GM12878 (cell line): ENCODE data around the gene NUB1. TPM values are rescaled to one million over a fixed set of nuclear protein-coding genes. Genes with fewer than 3 reads are reported as not detected.
A peak's percentile ranks its signal among the peaks of the same experiment; 100 is the strongest.

Experiments
- ASH2L ChIP-seq: fragments of 300-600, 200-600 bp; sonication (generic); IDR thresholded peaks from 2 replicates; pipeline ENCODE4 v1.6.1; 2017; ENCODE audit warnings: low read depth, mild to moderate bottlenecking, borderline replicate concordance
- ATF2 ChIP-seq: IDR thresholded peaks from 2 replicates; pipeline ENCODE4 v1.6.1; 2012; ENCODE audit warnings: low read length, inconsistent platforms
- ATF7 ChIP-seq: fragments of 450-650 bp; IDR thresholded peaks from 2 replicates; pipeline ENCODE4 v1.6.1; 2016; ENCODE audit warnings: low read depth, mild to moderate bottlenecking
- BHLHE40 ChIP-seq, 2 experiments: fragments of 450-650 bp in 1 of 2; IDR thresholded peaks; 2 replicates each; pipeline ENCODE4 v1.6.1; 2011 to 2017; ENCODE audit warnings: low read depth in 2 of 2, borderline replicate concordance in 1 of 2, improper control_type of control experiment in 1 of 2, low read length in 1 of 2, mild to moderate bottlenecking in 1 of 2
- CUX1 ChIP-seq: IDR thresholded peaks from 2 replicates; pipeline ENCODE4 v1.6.1; 2012; ENCODE audit warnings: improper control_type of control experiment, low read depth, low read length; ENCODE audit not compliant: insufficient replicate concordance
- E2F8 ChIP-seq: fragments of 450-650 bp; IDR thresholded peaks from 2 replicates; pipeline ENCODE4 v1.6.1; 2018; ENCODE audit warnings: mild to moderate bottlenecking, low read depth, moderate library complexity; ENCODE audit not compliant: partially characterized antibody
- ESRRA ChIP-seq: IDR thresholded peaks from 2 replicates; pipeline ENCODE4 v1.6.1; 2012; ENCODE audit warnings: mild to moderate bottlenecking, low read length, improper control_type of control experiment
- EZH2 ChIP-seq: IDR thresholded peaks from 2 replicates; pipeline ENCODE4 v1.6.1; 2012; ENCODE audit warnings: low read depth, mild to moderate bottlenecking, control low read depth, inconsistent platforms, low read length, borderline replicate concordance; ENCODE audit not compliant: control insufficient read depth
- HDAC6 ChIP-seq: fragments of 200-600 bp; sonication (generic); IDR thresholded peaks from one replicate; pipeline ENCODE4 v1.8.0; 2017; ENCODE audit warnings: antibody characterized with exemption; ENCODE audit not compliant: unreplicated experiment
- IRF4 ChIP-seq: IDR thresholded peaks from 2 replicates; pipeline ENCODE4 v1.6.1; 2011; ENCODE audit warnings: low read depth, low read length
- LARP7 ChIP-seq: fragments of 450-650 bp; IDR thresholded peaks from 2 replicates; pipeline ENCODE4 v1.6.1; 2017; ENCODE audit warnings: mild to moderate bottlenecking
- MAX ChIP-seq: IDR thresholded peaks from 2 replicates; pipeline ENCODE4 v1.6.1; 2012; ENCODE audit warnings: low read depth, low read length, improper control_type of control experiment
- NFIC ChIP-seq: IDR thresholded peaks from 2 replicates; pipeline ENCODE4 v1.6.1; 2012; ENCODE audit warnings: low read depth, mild to moderate bottlenecking, inconsistent platforms, low read length, moderate library complexity
- NR2C1 ChIP-seq: fragments of 450-650 bp; IDR thresholded peaks from 2 replicates; pipeline ENCODE4 v1.6.1; 2017; ENCODE audit warnings: antibody characterized with exemption, mild to moderate bottlenecking, moderate library complexity
- NR2C2 ChIP-seq: IDR thresholded peaks from 2 replicates; pipeline ENCODE4 v1.6.1; 2011; ENCODE audit warnings: borderline replicate concordance, low read depth; ENCODE audit not compliant: control insufficient read depth, insufficient read length
- PML ChIP-seq: IDR thresholded peaks from 2 replicates; pipeline ENCODE4 v1.6.1; 2012; ENCODE audit warnings: low read length, inconsistent platforms
- SREBF1 ChIP-seq: IDR thresholded peaks from 2 replicates; pipeline ENCODE4 v1.6.1; 2012; ENCODE audit warnings: mild to moderate bottlenecking, low read length
- WRNIP1 ChIP-seq: IDR thresholded peaks from 2 replicates; pipeline ENCODE4 v1.6.1; 2011; ENCODE audit warnings: low read depth, low read length, improper control_type of control experiment, borderline replicate concordance
- ZBED1 ChIP-seq: IDR thresholded peaks from 2 replicates; pipeline ENCODE4 v1.6.1; 2016; ENCODE audit warnings: borderline replicate concordance
- ZNF207 ChIP-seq: fragments of 450-650 bp; IDR thresholded peaks from 2 replicates; pipeline ENCODE4 v1.6.1; 2014; ENCODE audit warnings: antibody characterized with exemption, mild to moderate bottlenecking, borderline replicate concordance
- polyA plus RNA-seq, 11 experiments: library from polyadenylated mRNA; depleted of rRNA in 4 of 11; unstranded in 6 of 11; stranded (reverse) in 5 of 11; fragments of >200 nt; fragmentation: Nextera tagmentation in 4 of 11; fragmentation: Illumina TruSeq in 1 of 11; extraction: Ambion mirVana in 4 of 11; extraction: Trizol in 1 of 11; gene quantifications; 1 replicate in 1 of 11; 2 replicates in 10 of 11; pipeline versions ENCODE4 v1.2.1 to v1.2.3, GENCODE V29; 2011 to 2016; ENCODE audit warnings: inconsistent platforms in 2 of 11, missing spikeins in 2 of 11, low read depth in 1 of 11
- total RNA-seq, 4 experiments: library from RNA; depleted of rRNA in 3 of 4; stranded (reverse); fragments of >200 nt in 3 of 4; fragmentation: Illumina TruSeq in 1 of 4; extraction: Trizol in 1 of 4; gene quantifications; 2 replicates each; pipeline versions ENCODE4 v1.2.1 to v1.2.3, GENCODE V29; 2013 to 2021

NUB1 gene
- total and polyA plus RNA-seq, 10 of the 15 experiments (the other 5 are each of a cell fraction or from before 2014, with no cell fraction given): 24.1 to 102 (median 49.0) TPM

- TF ChIP-seq EZH2: no peak
- peak; percentile 70 for TF ChIP-seq ATF2
- TF ChIP-seq PML: 0 out of 2 replicates have a peak, but pooled peaks have one; percentile 24
- no peak for TF ChIP-seq LARP7
- peak; percentile 92 for TF ChIP-seq ATF7
- TF ChIP-seq BHLHE40 (IDR thresholded peaks at IDR 0.05; ENCODE audit: borderline replicate concordance in 1 of 2, low read depth in 2 of 2, low read length in 1 of 2): peak; percentile 37 to 78; a peak in 3 of 4 replicates
- TF ChIP-seq WRNIP1: no peak
- no peak for TF ChIP-seq SREBF1
- TF ChIP-seq ASH2L: no peak
- peak; percentile 43; the same call in 1 of the 2 replicates for TF ChIP-seq NR2C1
- no peak for TF ChIP-seq NR2C2
- TF ChIP-seq HDAC6: no peak
- no peak for TF ChIP-seq MAX
- peak; percentile 64; the same call in 1 of the 2 replicates for TF ChIP-seq IRF4
- peak; percentile 83 for TF ChIP-seq CUX1
- TF ChIP-seq ESRRA: no peak
- peak; percentile 77 for TF ChIP-seq NFIC
- TF ChIP-seq ZBED1: 0 out of 2 replicates have a peak, but pooled peaks have one; percentile 42
- no peak for TF ChIP-seq E2F8
- TF ChIP-seq ZNF207: no peak
These were observed 562 bp downstream of the NUB1 start (continued) for GRCh38 chr7:151342102-151342646.
